NCI-H146 treated with DMSO at 0.1 percent for 48 hours (cell line): ENCODE measurements around the gene OSBP2.

ENCODE experiments used
- DNase-seq: peaks from one replicate; lab custom pipeline; 2025; ENCODE audit not compliant: unreplicated experiment; lab: John Stamatoyannopoulos, UW

Gene OSBP2

DNA sequence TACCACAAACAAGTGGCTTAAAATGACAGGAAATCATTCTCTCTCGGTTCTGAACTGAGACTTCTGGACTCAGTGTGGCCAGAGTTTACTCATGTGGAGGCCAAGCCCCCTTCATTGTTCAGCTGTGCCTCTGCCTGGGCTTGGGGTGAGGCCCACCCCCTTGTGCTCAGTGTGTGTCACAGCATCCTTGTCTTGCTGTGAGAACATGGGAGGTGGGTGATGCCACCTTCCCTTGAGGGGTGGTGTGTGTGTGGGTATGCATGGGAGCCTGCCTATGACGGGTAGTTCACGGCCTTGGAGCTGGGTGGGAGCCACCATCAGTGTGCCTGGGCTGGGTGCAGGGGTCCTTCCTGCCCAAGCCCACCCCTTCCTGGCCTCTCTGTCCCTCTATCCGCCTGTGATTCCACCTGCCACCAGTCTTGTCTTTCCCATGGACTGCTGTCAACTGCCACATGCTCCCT lies 172.2 kb downstream of the OSBP2 start:
- no peak for DNase-seq

DNA sequence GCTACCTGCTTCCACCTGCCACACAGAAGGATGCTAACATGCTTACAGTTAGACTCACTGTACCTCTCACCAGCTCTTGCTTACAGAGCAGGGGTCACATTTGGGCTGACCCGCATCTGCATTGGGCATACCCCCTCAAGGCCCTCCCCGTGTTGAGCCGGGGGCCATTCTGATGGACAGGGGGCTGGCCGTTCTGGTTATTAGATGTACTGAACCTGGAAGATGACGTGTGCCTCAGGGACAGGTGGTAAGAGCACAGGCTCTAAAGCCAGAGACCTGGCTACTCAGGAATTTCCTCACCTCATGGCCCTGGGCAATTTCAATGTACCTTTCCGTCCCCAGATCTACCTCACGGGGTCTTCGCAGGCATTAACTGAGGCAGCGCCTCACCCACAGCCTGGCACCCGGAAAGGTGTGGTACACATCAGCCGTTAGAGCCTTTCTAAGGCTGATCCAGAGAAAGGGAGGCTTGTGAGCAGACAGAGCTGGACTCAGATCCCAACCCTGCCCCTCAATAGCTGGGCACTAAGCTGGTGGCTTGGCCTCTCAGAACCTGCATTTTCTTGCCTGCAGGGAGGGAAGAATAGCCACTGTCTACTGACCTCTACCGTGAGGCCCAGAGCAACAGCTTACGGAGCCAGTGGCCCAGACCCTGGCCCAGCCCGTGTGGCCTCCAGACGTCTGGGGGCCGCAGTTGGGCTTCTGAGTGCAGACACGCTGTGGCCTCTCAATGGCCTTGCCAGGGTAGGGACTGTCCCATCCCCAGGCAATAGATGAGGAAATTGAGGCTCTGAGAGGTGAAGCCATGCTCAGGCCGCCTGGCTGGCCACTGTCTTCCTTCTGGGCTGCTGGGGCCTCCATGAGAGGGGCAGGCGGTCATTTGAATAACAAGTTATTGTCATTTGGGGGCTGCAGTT lies 173.3 kb downstream of the OSBP2 start:
- no peak for DNase-seq

DNA sequence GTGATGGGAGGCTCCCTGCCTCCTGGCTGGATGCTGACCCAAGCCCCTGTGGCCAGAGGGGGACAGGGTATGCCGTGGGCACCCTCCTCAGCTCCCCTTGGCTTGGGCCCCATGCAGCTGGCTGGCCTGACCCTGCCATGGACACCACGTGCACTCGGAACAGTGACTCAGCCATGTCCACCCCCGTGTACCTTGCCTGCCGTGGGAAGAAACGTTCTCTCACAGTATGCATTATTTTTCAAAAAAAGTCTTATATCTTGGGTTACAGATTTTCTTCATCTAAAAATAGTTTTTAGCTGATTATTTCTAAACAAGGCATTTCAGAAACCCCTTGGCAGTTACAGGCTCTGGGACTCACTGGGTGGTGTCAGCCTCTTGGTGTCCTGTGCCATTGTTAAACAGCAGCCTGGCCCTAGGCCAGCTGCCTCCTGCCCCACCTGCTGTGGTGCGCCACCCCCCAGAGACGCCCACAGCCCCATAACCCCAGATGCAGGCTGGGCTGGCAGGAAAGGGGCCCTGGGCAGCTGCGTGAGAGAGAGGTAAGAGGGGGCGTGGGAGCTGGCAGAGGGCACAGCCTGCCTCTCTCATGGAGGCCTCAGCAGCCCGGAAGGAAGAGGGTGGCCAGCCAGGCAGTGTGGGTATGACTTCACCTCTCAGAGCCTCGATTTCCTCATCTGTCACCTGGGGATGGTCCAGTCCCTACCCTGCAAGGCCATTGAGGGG lies 174.2 kb downstream of the OSBP2 start:
- no peak for DNase-seq

DNA sequence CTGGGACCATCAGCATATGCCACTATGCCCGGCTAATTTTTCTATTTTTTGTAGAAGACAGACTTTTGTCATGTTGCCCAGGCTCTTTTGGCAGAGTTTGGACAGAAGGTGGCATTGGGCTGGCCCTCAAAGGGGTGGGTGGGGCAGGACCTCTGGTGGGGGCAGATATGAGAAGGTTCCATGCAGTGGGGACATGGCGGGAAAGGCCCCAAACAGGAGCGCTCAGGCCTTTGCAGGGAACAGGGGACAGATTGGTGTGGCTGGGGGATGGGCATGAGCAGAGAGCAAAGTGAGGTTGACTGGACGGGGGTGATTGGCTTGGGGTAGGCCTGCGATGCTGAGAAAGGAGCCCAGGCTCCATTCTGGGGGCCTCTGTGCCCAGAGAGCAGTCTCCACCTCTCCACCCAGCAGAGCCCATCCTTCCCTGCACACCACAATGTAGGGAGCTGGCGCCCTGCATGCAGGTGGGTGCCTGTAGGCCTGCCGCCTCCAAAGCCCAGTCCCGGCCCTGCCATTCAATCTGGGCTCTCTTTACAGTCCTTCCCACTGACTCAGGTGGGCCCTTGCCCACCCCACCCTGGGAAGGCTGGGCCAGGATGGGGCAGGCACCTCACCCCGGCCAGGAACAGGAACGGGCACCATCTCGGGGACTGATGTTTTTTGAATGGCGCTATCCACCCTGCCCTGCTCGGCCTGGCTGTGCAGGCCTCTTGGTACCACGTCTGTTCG lies 175.2 kb downstream of the OSBP2 start:
- DNase-seq, result no peak

- DNase-seq, result no peak
Observed at GRCh38 chr22:30870451-30871345, 176.0 kb downstream of the OSBP2 start.

DNA sequence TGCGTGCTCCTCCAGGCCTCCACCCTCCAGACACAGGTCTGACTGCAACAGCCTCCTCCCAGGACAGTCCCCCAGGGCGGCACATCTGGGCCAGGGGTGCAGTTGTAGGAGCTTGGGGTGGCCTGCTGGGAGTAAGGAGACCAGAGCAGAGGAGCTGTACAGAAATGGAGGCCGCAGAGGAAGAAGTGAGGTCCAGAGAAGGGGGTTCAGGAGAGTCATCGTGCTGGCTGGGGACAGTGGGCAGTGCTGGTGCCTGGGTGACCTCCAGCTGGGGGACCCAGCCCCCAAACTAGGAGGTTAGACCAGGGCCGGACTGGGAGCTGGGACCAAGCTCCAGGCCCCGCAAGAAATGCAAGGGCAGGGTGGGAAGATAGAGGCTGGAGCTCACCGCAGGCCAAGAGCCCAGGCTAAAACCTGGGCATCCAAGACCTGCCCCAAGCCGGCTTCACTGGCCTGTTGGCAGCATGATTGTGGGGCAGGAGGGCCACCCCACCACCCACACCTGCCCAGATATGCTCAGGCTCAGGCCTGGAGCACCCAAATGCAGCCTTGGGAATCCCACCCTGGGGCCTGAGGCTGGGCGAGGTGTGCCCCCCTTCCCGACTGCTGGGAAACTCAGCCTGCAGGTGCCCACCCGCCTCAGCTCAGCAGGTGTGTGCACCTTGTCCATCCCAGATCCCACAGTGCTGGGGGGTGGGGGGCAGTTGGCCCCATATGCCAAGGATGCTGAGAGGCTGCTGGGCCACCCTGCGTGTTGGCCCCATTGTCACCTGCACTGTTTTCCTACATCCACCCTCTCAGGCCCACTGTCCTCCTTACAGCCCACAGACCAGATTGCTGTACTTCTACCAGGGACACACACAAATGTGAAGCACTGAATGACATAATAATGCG lies 177.0 kb downstream of the OSBP2 start:
- no peak for DNase-seq

DNA sequence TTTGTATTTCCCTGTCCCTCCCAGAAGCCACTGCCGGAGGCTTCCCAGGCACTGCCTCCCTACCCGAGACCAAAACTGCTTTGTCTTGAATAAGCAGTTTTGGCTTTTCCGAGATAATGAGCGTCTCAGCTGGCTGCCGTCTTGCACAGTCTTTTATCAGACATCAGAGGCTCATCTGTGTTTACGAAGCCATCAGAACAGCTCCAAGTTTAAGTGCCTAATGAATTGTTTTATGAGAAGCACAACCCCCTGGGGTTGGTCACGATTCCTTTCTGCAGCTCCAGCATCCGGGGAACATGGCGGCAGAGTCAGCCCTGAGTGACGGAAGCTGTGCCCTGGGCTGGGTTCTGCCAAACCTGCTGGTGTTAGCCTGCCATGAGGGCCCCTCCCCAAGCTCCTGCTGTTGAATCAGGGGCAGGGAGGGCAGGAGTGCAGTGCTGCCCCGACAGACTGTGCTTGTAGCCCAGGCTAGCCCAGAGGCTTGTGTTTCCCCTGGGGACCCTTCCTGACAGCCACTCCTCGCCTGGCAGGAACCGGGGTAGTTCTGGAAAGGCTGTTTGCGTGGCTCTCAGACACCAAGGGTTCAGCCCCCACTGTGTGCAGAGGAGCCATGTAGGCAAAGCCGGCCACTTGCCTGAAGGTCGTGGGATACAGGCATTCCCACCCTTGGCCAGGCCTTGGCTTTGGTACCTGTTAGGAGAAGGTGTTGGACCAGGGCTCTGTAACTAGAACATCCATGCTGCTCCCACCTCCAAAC lies 177.8 kb downstream of the OSBP2 start:
- no peak for DNase-seq

DNA sequence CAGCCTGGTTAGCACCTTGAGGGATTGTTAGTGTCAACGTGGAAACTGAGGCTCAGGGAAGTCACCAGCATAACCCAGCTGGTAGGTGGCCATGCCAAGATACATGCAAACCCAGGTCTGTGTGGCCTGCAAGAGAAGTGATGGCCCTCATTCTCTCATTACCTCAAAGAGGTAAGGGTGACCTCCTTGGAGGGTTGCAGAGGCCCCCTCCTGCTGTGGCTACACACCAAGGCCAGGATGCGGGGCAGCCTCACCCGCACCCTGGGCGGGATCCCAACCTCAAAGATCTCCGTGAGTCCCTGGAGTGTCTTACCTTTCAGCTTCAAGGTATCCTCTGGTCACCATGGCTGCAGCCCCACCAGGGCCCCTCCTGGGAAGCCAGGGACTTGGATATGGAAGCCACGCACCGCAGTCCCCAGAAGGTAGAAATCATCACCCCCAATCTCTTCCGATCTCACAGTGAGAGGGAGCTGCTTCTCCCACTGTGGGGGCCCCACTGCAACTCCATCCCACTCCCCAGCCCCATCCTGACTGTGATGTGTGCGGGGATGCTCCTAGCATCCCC lies 178.5 kb downstream of the OSBP2 start:
- DNase-seq, result no peak

GRCh38 chr22:30873661-30874060 lies 179.0 kb downstream of the OSBP2 start:
- DNase-seq, result no peak

DNA sequence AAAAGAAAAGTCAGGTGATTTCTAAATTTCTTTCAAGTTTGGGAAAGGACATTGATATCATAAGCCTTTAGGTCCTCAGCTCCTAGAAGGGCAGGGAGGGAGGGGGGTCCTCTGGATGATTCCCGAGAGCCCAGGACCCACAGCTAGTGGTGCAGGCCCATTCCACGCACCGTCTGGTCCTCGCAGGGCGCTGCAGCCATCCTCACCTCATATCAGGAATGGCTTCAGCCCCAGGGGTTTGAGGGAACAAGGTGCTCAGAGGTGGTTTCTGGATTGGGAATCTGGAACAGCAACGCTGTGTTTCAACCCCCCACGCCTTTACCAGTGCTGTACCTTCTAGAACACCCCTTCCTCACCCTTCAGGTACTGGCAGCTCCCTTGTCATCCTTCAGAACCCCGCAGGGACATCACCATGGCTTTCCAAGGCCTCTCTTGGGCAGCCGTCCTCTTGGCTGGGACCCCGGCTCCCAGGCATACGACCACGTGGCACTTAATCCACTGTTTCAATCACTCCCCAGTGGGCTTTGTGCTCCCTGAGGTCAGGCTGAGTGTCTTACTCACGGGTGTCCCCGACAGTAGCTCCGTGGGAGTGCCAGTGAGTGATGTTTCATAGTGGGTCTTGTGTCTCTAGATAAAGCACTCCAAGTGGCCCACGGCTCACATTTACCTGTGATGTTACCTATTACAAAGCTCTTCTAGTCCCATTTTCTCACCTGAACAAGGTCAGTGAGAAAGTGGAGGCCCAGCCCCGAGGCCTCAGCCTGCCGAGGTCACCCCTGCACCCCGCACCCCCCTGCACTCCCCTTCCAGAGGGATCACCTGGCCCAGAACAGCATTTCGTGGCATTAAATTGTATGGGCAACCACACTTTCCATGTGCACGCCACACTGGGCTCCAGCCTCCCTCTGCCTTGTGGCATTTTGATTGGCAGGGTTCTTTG lies 180.0 kb downstream of the OSBP2 start:
- no peak for DNase-seq

GRCh38 chr22:30875481-30876215 lies 181.0 kb downstream of the OSBP2 start:
- no peak for DNase-seq

- no peak for DNase-seq
Observed at GRCh38 chr22:30876221-30876751, 181.6 kb downstream of the OSBP2 start.

DNA sequence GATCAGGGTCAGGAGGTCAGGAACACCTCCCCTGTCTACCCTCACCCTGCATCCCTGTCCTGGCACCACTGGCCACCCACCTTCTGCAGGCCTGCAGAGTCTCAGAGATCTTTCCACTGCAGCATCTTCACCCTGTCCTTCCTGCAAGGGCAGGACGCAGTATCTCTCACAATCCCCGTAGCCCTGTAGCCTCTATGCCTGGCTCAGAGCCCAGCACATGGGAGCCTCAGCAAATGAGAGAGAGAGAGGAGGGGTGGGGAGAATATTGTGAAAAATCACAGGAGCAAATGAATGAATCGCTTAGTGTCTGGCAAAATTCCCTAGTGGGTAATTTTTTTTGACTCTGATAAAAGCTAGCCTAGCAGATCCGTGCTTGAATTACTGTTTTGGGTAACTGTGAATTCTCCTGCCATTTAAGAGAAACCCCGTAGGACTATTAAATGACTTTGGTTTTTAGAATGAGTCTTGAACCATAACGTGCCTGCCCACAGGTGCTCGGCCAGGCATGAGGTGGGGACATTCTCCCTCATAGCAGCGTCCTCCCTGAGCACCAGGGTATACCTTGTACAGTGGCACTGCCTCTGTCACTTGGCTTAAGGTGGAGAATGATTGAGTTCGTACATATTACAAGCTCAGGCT lies 182.4 kb downstream of the OSBP2 start:
- no peak for DNase-seq

DNA sequence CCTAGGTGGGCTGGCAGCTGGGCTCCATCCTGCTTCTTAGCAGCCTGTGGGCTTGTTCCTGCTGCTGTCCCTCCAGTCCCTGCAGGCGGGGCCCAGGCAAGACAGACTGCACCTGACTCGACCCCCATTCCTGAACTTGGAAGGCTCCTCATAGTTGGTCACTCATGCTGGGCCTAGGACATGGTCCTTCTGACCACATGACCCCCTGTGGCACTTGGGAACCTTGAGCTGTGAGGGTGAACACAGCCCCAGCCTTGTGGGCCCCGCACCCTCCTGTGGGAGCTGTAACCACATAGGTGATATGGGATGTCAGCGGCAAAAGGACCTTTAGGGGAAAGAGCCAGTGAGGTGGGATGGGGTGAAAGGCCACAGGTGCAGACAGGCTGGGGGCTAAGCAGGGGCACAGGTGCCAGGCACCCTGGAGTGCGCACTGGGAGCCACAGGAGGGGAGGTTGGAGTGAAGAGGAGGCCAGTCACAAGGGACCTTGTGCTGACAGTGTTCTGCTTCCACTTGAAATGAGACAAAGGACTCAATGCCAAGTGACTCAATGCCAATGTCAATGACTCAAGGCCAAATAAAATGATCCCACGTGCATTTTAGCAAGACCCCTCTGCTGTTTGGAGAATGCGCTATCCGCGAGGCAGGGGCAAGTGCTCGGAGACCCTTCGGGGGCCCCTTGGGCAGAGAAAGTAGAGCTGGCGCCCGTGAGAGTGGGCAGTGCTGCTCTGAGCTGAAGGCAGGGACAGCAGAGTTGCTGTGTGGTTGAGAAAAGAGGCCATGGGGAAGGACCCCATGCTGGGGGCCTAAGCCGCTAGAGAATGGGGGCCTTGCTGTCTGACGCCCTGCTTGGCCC lies 183.2 kb downstream of the OSBP2 start:
- no peak for DNase-seq
